MM.1S (cell line): ENCODE results near the gene EFEMP2.

Source experiments
- DNase-seq: peaks from one replicate; pipeline ENCODE4 v3.0.0-alpha.2; 2015
- H2AFZ ChIP-seq: fragments of 300-600 bp; sonication (generic); 2 replicates; pipeline ENCODE4 v1.6.0; 2016; ENCODE audit warnings: antibody characterized with exemption, low read length
- H3F3A ChIP-seq: fragments of 300-600 bp; sonication (generic); 2 replicates; pipeline ENCODE4 v1.6.1; 2016; ENCODE audit warnings: mild to moderate bottlenecking, antibody characterized with exemption, low read length, moderate library complexity, mixed read lengths; ENCODE audit not compliant: insufficient read depth
- H3K27ac ChIP-seq: fragments of 300-600 bp; sonication (generic); 2 replicates; pipeline ENCODE4 v1.5.1; 2016; ENCODE audit warnings: mild to moderate bottlenecking, low read length
- H3K27me3 ChIP-seq: fragments of 300-600 bp; sonication (generic); replicated peaks from 2 replicates; pipeline ENCODE4 v1.6.0; 2016; ENCODE audit warnings: low read length; ENCODE audit not compliant: insufficient read depth
- H3K36me3 ChIP-seq: fragments of 300-600 bp; sonication (generic); replicated peaks from 2 replicates; pipeline ENCODE4 v1.6.1; 2016; ENCODE audit warnings: mild to moderate bottlenecking, low read length, mixed read lengths; ENCODE audit not compliant: insufficient read depth
- H3K4me1 ChIP-seq: fragments of 300-600 bp; sonication (generic); 2 replicates; pipeline ENCODE4 v1.6.1; 2016; ENCODE audit warnings: low read length, mixed read lengths
- H3K4me2 ChIP-seq: fragments of 300-600 bp; sonication (generic); 2 replicates; pipeline ENCODE4 v1.6.0; 2016; ENCODE audit warnings: low read depth, low read length
- H3K4me3 ChIP-seq: fragments of 300-600 bp; sonication (generic); 2 replicates; pipeline ENCODE4 v1.5.1; 2016; ENCODE audit warnings: low read length, mixed read lengths
- H3K79me2 ChIP-seq: fragments of 300-600 bp; sonication (generic); 2 replicates; pipeline ENCODE4 v1.6.1; 2016; ENCODE audit warnings: mixed run types, low read length, mixed read lengths
- H3K9ac ChIP-seq: fragments of 300-600 bp; sonication (generic); 2 replicates; pipeline ENCODE4 v1.6.1; 2016; ENCODE audit warnings: low read length, mixed read lengths
- H3K9me2 ChIP-seq: fragments of 300-600 bp; sonication (generic); replicated peaks from 2 replicates; pipeline ENCODE4 v1.6.1; 2016; ENCODE audit warnings: mild to moderate bottlenecking, low read length, mixed read lengths; ENCODE audit not compliant: insufficient read depth
- H3K9me3 ChIP-seq: fragments of 300-600 bp; sonication (generic); replicated peaks from 2 replicates; pipeline ENCODE4 v1.6.1; 2016; ENCODE audit warnings: mild to moderate bottlenecking, low read length, mixed read lengths; ENCODE audit not compliant: insufficient read depth
- H4K20me1 ChIP-seq: fragments of 300-600 bp; sonication (generic); 2 replicates; pipeline ENCODE4 v1.6.1; 2016; ENCODE audit warnings: mild to moderate bottlenecking, low read length, moderate library complexity, mixed read lengths; ENCODE audit not compliant: insufficient read depth
- CTCF ChIP-seq: fragments of 300-600 bp; sonication (generic); IDR thresholded peaks from 2 replicates; pipeline ENCODE4 v1.5.1; 2016; ENCODE audit warnings: antibody characterized with exemption, low read length, mixed read lengths
- EZH2 ChIP-seq: fragments of 300-600 bp; sonication (generic); optimal IDR thresholded peaks from 2 replicates; pipeline ENCODE3; 2017; ENCODE audit warnings: low read depth, mild to moderate bottlenecking, antibody characterized with exemption, low read length, mixed read lengths
- EZH2phosphoT487 ChIP-seq: fragments of 300-600 bp; sonication (generic); IDR thresholded peaks from 2 replicates; pipeline ENCODE4 v1.6.1; 2018; ENCODE audit warnings: antibody characterized with exemption, low read length

Gene EFEMP2

GRCh38 chr11:65826984-65827735 is 45.4 kb downstream of the EFEMP2 start:
- Histone ChIP-seq H3K27ac (no peak overlapping the region), H3K9ac (no peak overlapping the region), H3K4me2 (no peak overlapping the region), H2AFZ (no peak overlapping the region), H3K36me3 (no peaks in the 10 kb centered on the region), H3K4me3 (no peak overlapping the region), H3F3A (no peaks in the 10 kb centered on the region), H3K9me3 (no peaks in the 10 kb centered on the region), H3K79me2 (no peaks in the 10 kb centered on the region), H3K4me1 (no peaks in the 10 kb centered on the region), H3K27me3 (peaks cover 25% of the 10 kb centered on the region), H4K20me1 (no peaks in the 10 kb centered on the region), H3K9me2 (no peaks in the 10 kb centered on the region)
- DNase-seq = no peak
- TF ChIP-seq EZH2phosphoT487 (no peak), CTCF (no peak), EZH2 (no peak)

GRCh38 chr11:65822776-65823528 is 49.6 kb downstream of the EFEMP2 start:
- Histone ChIP-seq H3K36me3 (no peaks in the 10 kb centered on the region), H3K4me2 (no peak overlapping the region), H4K20me1 (no peaks in the 10 kb centered on the region), H3K9me2 (no peaks in the 10 kb centered on the region), H3K27me3 (no peaks in the 10 kb centered on the region), H3K27ac (no peak overlapping the region), H3K9me3 (no peaks in the 10 kb centered on the region), H3K79me2 (no peaks in the 10 kb centered on the region), H3K9ac (no peak overlapping the region), H3K4me1 (0 out of 2 replicates have a peak, but pooled peaks cover 4% of the 10 kb centered on the region), H3F3A (no peaks in the 10 kb centered on the region), H2AFZ (no peak overlapping the region), H3K4me3 (no peak overlapping the region)
- no peak for TF ChIP-seq CTCF
- no peak for TF ChIP-seq EZH2phosphoT487
- TF ChIP-seq EZH2 = no peak
- DNase-seq = no peak

GRCh38 chr11:65821107-65821506 is 51.5 kb downstream of the EFEMP2 start:
- Histone ChIP-seq H3K4me2 (no peak overlapping the region), H3K36me3 (no peaks in the 10 kb centered on the region), H3K9ac (no peak overlapping the region), H3K4me3 (no peak overlapping the region), H2AFZ (no peak overlapping the region), H3K27me3 (no peaks in the 10 kb centered on the region), H3K27ac (no peak overlapping the region), H4K20me1 (no peaks in the 10 kb centered on the region), H3K4me1 (0 out of 2 replicates have a peak, but pooled peaks cover 8% of the 10 kb centered on the region), H3F3A (peaks cover 4% of the 10 kb centered on the region), H3K9me3 (no peaks in the 10 kb centered on the region), H3K79me2 (no peaks in the 10 kb centered on the region), H3K9me2 (no peaks in the 10 kb centered on the region)
- TF ChIP-seq CTCF (no peak), EZH2phosphoT487 (no peak), EZH2 (no peak)
- no peak for DNase-seq
